Measurements from ENCODE around the gene ADAM22.
A peak's percentile ranks its signal among the peaks of the same experiment; 100 is the strongest.

ADAM22 gene

DNA sequence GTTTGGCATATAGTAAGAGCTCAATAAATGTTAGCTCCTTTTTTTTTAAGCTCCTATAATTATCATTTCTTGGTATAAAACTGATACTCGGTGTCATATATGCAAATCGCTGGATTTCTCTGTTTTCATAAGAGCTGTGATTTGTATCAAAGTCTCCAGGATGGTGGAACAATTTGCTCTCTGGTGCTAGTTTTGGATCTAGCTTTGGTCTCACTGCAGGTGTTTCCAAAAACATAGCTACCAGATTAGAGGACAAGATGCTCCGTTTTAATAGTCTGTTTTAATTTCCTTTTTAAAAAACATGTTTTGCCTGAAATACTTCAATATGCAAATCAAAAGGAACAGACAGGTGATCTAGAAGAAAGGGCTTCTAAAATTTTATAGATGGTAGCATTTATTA is 25.3 kb downstream of the ADAM22 start:
- DNase-seq: no peak

- DNase-seq: no peak
Observed at GRCh38 chr7:87960239-87960638, 26.2 kb downstream of the ADAM22 start.

- no peak for DNase-seq
Observed at GRCh38 chr7:87961754-87962153, 27.7 kb downstream of the ADAM22 start.

DNA sequence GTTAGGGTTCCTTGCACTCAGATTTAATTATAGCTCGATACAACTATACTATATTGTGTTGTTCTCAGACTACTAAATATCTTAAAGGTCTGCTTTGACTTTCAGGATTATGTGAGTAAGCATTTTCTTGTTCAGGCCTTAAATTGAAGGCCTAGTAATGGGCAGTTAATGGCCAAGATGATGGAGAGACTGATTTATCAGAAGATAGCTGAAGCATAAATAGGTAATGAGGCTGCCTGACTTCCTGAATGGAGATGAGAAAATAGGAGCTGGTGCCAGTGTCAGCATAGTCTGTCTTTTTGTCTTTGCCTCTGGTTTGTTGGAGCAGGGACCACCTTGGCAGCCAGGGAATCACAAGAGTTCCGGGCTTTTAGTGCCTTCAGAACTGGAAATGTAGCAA is 32.2 kb downstream of the ADAM22 start:
- DNase-seq: no peak

- DNase-seq: no peak
Observed at GRCh38 chr7:87968021-87968420, 34.0 kb downstream of the ADAM22 start.

- DNase-seq: no peak
Observed at GRCh38 chr7:87982116-87982515, 48.1 kb downstream of the ADAM22 start.

DNA sequence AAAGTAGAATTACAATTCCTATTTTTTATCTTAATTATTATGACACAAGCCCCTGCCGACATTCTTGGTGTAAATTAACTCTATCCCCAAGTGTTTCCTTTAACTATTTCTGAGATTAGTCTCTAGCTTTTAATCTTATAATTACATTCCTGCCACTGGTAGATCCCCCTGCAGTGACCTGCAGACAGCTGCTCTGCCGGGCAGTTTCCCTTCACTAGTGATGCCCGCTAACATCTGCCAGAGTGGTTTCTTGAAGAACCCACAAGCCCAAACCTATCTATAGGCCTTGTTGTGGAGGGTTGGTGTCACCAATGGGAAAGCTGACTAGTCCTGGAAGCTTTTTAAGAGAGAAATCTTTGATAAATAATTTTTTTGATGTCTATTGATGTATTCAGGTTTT is 50.0 kb downstream of the ADAM22 start:
- no peak for DNase-seq

GRCh38 chr7:87993269-87993668 is 59.2 kb downstream of the ADAM22 start:
- DNase-seq: no peak

- DNase-seq: no peak
Observed at GRCh38 chr7:87999261-87999660, 65.2 kb downstream of the ADAM22 start.

DNA sequence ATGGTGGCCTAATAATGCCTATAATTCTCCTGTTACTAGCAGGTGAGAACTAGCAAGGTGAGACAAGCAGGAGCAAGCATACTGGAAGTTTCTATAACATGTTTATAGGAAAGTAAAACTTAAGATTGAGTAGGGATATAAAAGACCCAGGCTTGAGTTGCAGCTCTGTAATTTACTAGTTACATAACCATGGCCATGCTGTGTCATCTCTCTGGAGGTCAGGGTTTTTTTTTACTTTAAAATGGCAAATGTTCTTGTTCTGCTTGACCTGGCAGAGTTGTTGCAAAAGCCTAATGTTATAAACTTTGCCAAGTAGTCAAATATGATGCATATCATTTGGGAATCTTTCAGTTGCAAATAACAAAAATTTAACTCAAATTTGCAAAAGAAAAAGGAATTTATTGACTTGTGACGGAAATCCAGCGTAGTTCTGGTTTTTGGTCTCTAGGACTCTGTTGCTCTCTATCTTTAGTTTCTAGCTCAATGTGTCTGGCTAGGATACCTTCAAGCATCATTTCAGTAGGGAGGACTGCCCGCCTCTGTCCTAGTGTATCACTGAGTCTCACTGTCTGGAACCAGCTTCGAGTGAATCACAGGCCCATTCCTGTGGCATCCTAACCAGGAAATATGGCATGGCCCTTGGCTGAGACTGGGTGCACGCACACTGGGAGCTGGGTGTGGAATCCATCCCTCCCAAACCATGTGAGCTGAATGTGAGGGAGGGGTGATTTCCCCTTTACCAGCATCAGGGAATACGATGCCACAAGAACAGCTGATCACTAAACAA is 67.9 kb downstream of the ADAM22 start:
- no peak for DNase-seq

GRCh38 chr7:88002617-88003016 is 68.6 kb downstream of the ADAM22 start:
- DNase-seq: no peak

DNA sequence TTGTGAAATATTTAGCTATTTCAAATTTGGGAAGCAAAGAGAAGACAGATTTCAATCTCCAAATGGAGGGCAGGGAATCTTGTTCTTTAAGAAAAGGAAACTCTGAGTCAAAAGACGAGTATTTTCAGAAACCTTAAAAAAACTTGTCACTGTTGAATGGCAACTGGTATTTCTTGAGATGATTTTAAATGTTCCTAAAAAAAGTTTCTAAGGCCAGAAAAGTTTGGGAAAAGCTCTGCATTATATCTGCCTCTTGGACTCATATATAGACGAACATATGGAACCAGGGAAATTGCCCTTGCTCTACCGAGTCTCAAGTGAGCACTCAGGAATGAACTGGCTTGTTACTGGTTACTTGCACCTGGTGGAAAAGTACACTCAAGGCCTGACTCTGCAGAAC is 69.5 kb downstream of the ADAM22 start:
- DNase-seq: no peak

GRCh38 chr7:88005191-88005590 is 71.1 kb downstream of the ADAM22 start:
- DNase-seq: no peak

DNA sequence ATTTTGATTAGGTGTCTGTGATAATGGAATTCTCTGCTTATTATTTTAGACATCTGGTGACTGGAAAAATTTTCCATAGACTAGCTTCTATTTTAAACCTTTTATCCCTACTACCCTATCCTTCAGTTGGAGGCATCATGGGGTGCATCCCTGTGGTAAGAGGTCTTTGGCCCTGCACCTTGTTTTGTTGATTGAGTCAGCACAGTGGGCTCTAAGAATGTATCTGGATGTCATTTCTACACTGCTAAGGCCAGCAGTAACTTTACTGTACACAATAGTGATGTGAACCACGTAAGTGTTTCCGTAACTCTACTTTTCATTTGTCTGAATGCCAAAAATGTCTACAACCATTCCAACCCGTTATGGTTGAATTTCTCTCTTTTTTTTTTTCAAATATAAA is 75.6 kb downstream of the ADAM22 start:
- DNase-seq: no peak

DNA sequence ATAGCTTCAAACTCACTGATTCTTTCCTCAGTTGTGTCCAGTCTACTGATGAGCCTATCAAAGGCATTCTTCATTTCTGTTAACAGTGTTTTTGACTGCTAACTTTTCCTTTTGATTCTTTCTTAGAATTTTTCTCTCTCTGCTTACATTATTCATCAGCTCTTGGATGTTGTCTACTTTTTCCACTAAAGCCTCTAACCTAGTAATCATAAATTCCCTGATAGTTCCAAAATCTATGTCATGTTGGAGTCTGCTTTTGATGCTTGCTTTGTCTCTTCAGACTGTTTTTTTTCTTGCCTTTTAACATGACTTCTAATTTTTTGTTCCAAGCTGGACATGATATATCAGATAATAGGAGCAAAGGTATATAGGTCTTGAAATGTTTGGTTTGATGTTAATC is 78.0 kb downstream of the ADAM22 start:
- DNase-seq: no peak

GRCh38 chr7:88013981-88014380 is 79.9 kb downstream of the ADAM22 start:
- no peak for DNase-seq

GRCh38 chr7:88014581-88014980 is 80.5 kb downstream of the ADAM22 start:
- DNase-seq: no peak

- DNase-seq: no peak
Observed at GRCh38 chr7:88015309-88015708, 81.3 kb downstream of the ADAM22 start.

- no peak for DNase-seq
Observed at GRCh38 chr7:88018501-88018900, 84.5 kb downstream of the ADAM22 start.

- peak; percentile 5 for DNase-seq
Observed at GRCh38 chr7:88020953-88021665, 87.1 kb downstream of the ADAM22 start.

DNA sequence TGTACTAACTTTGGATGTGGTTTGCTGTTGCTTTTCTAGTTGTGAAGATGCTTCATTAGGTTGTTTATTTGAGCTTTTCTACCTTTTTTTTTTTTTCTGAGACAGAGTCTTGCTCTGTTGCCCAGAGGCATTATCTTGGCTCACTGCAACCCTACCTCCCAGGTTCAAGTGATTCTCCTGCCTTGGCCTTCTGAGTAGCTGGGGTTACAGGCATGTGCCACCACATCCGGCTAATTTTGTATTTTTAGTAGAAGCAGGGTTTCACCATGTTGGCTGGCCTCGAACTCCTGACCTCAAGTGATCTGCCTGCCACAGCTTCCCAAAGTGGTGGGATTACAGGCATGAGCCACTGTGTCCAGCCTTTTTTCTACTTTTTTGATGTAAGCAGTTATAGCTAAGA is 93.7 kb downstream of the ADAM22 start:
- no peak for DNase-seq

DNA sequence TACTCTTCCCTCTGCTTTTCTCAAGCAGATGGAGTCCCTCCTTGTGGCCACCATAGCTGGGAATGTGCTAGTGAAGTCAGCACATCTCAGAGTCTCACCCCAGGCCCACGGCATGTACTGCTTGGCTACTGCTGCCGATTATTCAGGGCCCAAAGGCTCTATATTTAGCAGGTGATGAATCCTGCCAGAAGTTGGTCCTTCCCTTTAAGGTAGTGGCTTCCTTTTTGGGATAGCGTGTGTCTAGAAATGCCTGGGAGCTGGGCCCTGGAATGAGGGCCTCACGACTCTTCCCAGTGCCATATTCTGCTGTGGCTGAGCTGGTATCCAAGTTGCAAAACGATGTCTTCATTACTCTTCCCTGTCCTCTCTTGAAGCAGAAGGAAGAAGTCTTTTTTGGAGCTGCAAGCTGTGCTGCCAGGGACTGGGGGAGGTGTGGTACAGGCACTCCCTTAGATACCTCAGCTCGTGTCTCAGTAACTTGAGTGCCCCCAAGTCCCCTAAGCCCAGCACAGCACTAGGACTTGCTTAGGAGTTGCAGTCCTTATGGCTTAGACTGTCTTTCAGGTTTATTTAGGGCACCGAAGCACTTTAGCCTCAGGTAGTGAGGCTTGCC is 100.1 kb downstream of the ADAM22 start:
- DNase-seq: no peak

- no peak for DNase-seq
Observed at GRCh38 chr7:88037050-88037449, 103.0 kb downstream of the ADAM22 start.

DNA sequence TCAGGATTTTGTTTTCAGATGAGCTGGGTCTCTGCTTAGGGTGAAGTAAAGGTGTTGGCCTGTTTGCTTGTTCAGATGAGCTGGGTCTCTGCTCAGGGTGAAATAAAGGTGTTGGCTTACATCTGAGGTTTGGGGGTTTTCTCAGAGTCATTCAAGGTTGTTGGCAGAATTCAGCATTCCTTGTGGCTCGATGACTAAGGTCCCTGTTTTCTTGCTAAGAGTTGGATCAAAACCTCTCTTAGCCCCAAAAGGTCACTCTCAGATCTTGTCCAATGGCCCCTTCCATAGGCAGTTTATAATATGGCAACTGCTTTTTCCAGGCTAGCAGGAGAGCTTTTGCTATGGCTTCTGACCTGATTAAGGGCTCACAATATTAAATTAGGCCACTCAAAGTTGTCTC is 106.6 kb downstream of the ADAM22 start:
- DNase-seq: no peak
